Uterus (tissue), 4 donors: ENCODE measurements around the gene TMEM254. TPM values are rescaled to one million over a fixed set of nuclear protein-coding genes. Genes with fewer than 3 reads are reported as not detected.
"Not testable (repeated sequence)": the region's sequence is repeated elsewhere in the genome, so short reads cannot be mapped to it uniquely, and the experiment has no call there.

Experiments used
- DNase-seq, 2 donors: peaks; one replicate each; pipeline ENCODE4 v3.0.0-alpha.2; 2019 to 2020
- H3K27ac ChIP-seq, 2 donors: fragments of 200-600 bp; sonication (generic); 1 replicate in 1 of 2; 2 replicates in 1 of 2; pipeline ENCODE4 v1.5.1; 2016 to 2018
- H3K27me3 ChIP-seq, 2 donors: fragments of 200-600 bp; sonication (generic); one replicate each; pipeline ENCODE4 v1.5.1; 2018 to 2019; ENCODE audit warnings: control low read depth in 1 of 2
- H3K36me3 ChIP-seq, 2 donors: fragments of 200-600 bp; sonication (generic); one replicate each; pipeline ENCODE4 v1.5.1; 2019; ENCODE audit warnings: control low read depth in 1 of 2
- H3K4me1 ChIP-seq, 2 donors: fragments of 200-600 bp; sonication (generic); one replicate each; pipeline ENCODE4 v1.5.1; 2018 to 2019; ENCODE audit warnings: control low read depth in 1 of 2
- H3K4me3 ChIP-seq, 2 donors: fragments of 200-600 bp; sonication (generic); 1 replicate in 1 of 2; 2 replicates in 1 of 2; pipeline ENCODE4 v1.5.1; 2018 to 2019; ENCODE audit warnings: mild to moderate bottlenecking in 1 of 2
- H3K9me3 ChIP-seq, 2 donors: fragments of 200-600 bp; sonication (generic); one replicate each; pipeline ENCODE4 v1.5.1; 2019; ENCODE audit warnings: control low read depth in 1 of 2
- CTCF ChIP-seq, 4 experiments: fragments of 200-600 bp in 2 of 4; fragments of 450-650 bp in 2 of 4; sonication (generic) in 2 of 4; IDR thresholded peaks; one replicate each; pipeline ENCODE4 v1.5.1; 2016 to 2019; ENCODE audit warnings: antibody characterized with exemption in 4 of 4, mild to moderate bottlenecking in 2 of 4, moderate library complexity in 1 of 4
- POLR2A ChIP-seq, 2 donors: fragments of 450-650 bp; IDR thresholded peaks; one replicate each; pipeline ENCODE4 v1.6.1; 2016; ENCODE audit warnings: antibody characterized with exemption in 2 of 2, mild to moderate bottlenecking in 1 of 2, moderate library complexity in 1 of 2
- intact Hi-C: fragments of 100-400 bp; cut with DNase I; formaldehyde crosslinking; loops from one replicate; pipeline ENCODE4 v1.15.1; 2023; ENCODE audit warnings: low total_unique reads
- total RNA-seq, 4 donors: library from RNA; depleted of rRNA in 3 of 4; stranded (reverse); fragments of >200 nt in 3 of 4; gene quantifications; one replicate each; pipeline versions ENCODE4 v1.1.0 to v1.2.4, GENCODE V29; 2014 to 2023
- donor health status: DM: yes; HTN: yes; CAD: no.

Gene TMEM254
- total RNA-seq, 4 donors from 2014 or later = 1.5 to 14.0 (median 6.1) TPM

- no peaks in the 10 kb centered on the region for H3K36me3 ChIP-seq
- intact Hi-C loops = no loop called here
- no peak for DNase-seq
Observed at GRCh38 chr10:80041162-80041561, 37.3 kb upstream of the TMEM254 start.

GRCh38 chr10:80044935-80045334 lies 33.5 kb upstream of the TMEM254 start:
- intact Hi-C loops, H3K9me3 ChIP-seq, DNase-seq, H3K36me3 ChIP-seq, H3K4me3 ChIP-seq, H3K27ac ChIP-seq, H3K4me1 ChIP-seq, H3K27me3 ChIP-seq: not testable (repeated sequence)

More at GRCh38 chr10:80041162-80041561, 37.3 kb upstream of the TMEM254 start:
- H3K27me3 ChIP-seq = no peaks in the 10 kb centered on the region
- H3K27ac ChIP-seq = no peak overlapping the region
- TF ChIP-seq POLR2A (IDR thresholded peaks at IDR 0.05) (no peak), CTCF (IDR thresholded peaks at IDR 0.05) (no peak)
- H3K4me1 ChIP-seq = no peaks in the 10 kb centered on the region
- H3K4me3 ChIP-seq = no peak overlapping the region
- H3K9me3 ChIP-seq = no peaks in the 10 kb centered on the region

- Histone ChIP-seq H3K9me3 (no peaks in the 10 kb centered on the region), H3K27me3 (no peaks in the 10 kb centered on the region), H3K4me3 (no peak overlapping the region), H3K4me1 (no peaks in the 10 kb centered on the region), H3K27ac (no peak overlapping the region), H3K36me3 (no peaks in the 10 kb centered on the region)
- intact Hi-C loops = no loop called here
- DNase-seq = peak; percentile 62 to 65
- TF ChIP-seq POLR2A (IDR thresholded peaks at IDR 0.05) (no peak), CTCF (IDR thresholded peaks at IDR 0.05) (peak; percentile 63 to 78 (median 69))
Observed at GRCh38 chr10:80046629-80047441, 31.6 kb upstream of the TMEM254 start.

GRCh38 chr10:80050752-80051151 lies 27.7 kb upstream of the TMEM254 start:
- Histone ChIP-seq H3K9me3 (no peaks in the 10 kb centered on the region), H3K27ac (no peak overlapping the region), H3K27me3 (no peaks in the 10 kb centered on the region), H3K4me3 (no peak overlapping the region), H3K36me3 (no peaks in the 10 kb centered on the region), H3K4me1 (no peaks in the 10 kb centered on the region)
- TF ChIP-seq CTCF (IDR thresholded peaks at IDR 0.05) = no peak
- TF ChIP-seq POLR2A (IDR thresholded peaks at IDR 0.05) = no peak
- no peak for DNase-seq
- intact Hi-C loops = no loop called here

- Histone ChIP-seq H3K27ac (no peak overlapping the region), H3K36me3 (no peaks in the 10 kb centered on the region), H3K27me3 (no peaks in the 10 kb centered on the region), H3K9me3 (no peaks in the 10 kb centered on the region), H3K4me3 (no peak overlapping the region), H3K4me1 (no peaks in the 10 kb centered on the region)
- no peak for DNase-seq
- no peak for TF ChIP-seq CTCF (IDR thresholded peaks at IDR 0.05)
- no peak for TF ChIP-seq POLR2A (IDR thresholded peaks at IDR 0.05)
- intact Hi-C loops = no loop called here
Observed at GRCh38 chr10:80051993-80052392, 26.5 kb upstream of the TMEM254 start.
